ENCODE results near the gene DNAH12.
"Not testable (repeated sequence)": the region's sequence is repeated elsewhere in the genome, so short reads cannot be mapped to it uniquely, and the experiment has no call there.

DNAH12 gene

GRCh38 chr3:57409471-57409870 is 134.7 kb downstream of the DNAH12 start:
- no peak for DNase-seq

- DNase-seq: no peak
Observed at GRCh38 chr3:57402675-57403074, 141.5 kb downstream of the DNAH12 start.

GRCh38 chr3:57397175-57398026 is 146.7 kb downstream of the DNAH12 start:
- DNase-seq: peak; percentile 77

GRCh38 chr3:57393977-57394376 is 150.2 kb downstream of the DNAH12 start:
- DNase-seq: no peak

- DNase-seq: no peak
Observed at GRCh38 chr3:57391767-57392166, 152.4 kb downstream of the DNAH12 start.

- no peak for DNase-seq
Observed at GRCh38 chr3:57389271-57389670, 154.9 kb downstream of the DNAH12 start.

- DNase-seq: no peak
Observed at GRCh38 chr3:57386307-57386706, 157.8 kb downstream of the DNAH12 start.

GRCh38 chr3:57385498-57385897 is 158.6 kb downstream of the DNAH12 start:
- no peak for DNase-seq

GRCh38 chr3:57383838-57384237 is 160.3 kb downstream of the DNAH12 start:
- no peak for DNase-seq

- DNase-seq: no peak
Observed at GRCh38 chr3:57383406-57383805, 160.7 kb downstream of the DNAH12 start.

GRCh38 chr3:57382933-57383332 is 161.2 kb downstream of the DNAH12 start:
- no peak for DNase-seq

- no peak for DNase-seq
Observed at GRCh38 chr3:57370341-57370740, 173.8 kb downstream of the DNAH12 start.

GRCh38 chr3:57365089-57365488 is 179.1 kb downstream of the DNAH12 start:
- not testable (repeated sequence) for DNase-seq

GRCh38 chr3:57356275-57356674 is 187.9 kb downstream of the DNAH12 start:
- DNase-seq: not testable (repeated sequence)

GRCh38 chr3:57354768-57355167 is 189.4 kb downstream of the DNAH12 start:
- no peak for DNase-seq

GRCh38 chr3:57350271-57350670 is 193.9 kb downstream of the DNAH12 start:
- DNase-seq: no peak

- not testable (repeated sequence) for DNase-seq
Observed at GRCh38 chr3:57339071-57339642, 205.0 kb downstream of the DNAH12 start.

GRCh38 chr3:57338272-57339070 is 205.7 kb downstream of the DNAH12 start:
- DNase-seq: not testable (repeated sequence)

GRCh38 chr3:57335283-57335938 is 208.7 kb downstream of the DNAH12 start:
- DNase-seq: no peak

- DNase-seq: no peak
Observed at GRCh38 chr3:57331078-57331610, 213.0 kb downstream of the DNAH12 start.

- DNase-seq: not testable (repeated sequence)
Observed at GRCh38 chr3:57326498-57326897, 217.6 kb downstream of the DNAH12 start.

GRCh38 chr3:57314204-57314603 is 229.9 kb downstream of the DNAH12 start:
- no peak for DNase-seq
